ENCODE measurements around the gene TMEM135.

Gene TMEM135

GRCh38 chr11:87190071-87190470 is 152.3 kb downstream of the TMEM135 start:
- in situ Hi-C loops (cut with MboI; ENCODE audit: low sequenced_read_pairs): no loop called here

DNA sequence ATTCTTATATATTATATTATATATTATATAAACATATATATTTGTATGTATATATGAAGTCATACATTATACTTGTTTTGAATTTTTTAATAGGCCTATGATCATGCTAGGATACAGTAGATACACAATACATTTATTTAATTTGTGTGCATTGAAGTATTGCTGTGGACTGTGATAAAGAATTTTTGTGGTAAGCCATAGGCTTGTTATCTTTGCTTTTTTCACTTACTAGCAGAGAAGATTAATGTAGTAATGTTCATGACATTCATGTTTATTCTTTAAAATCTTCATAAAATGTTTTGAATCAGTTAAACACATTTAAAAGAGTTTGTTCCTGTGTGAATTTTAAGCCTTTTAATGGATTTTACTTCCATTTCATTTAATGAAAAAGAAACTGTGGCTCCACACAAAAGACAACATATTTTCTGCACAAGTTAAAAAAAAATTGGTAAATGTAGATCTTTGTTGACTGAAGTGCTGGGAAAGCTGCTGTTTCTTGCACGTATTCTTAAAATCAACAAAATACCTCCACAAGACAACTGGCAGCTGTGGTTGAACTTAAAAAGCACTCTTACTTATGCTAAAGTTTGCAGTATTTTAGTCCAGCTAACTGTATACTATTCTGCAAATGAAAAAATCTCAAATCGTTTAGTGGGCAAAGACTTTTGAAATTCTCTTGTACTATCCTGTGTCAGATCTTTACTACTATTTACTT is 156.2 kb downstream of the TMEM135 start:
- in situ Hi-C loops (cut with MboI; ENCODE audit: low sequenced_read_pairs): no loop called here

- in situ Hi-C loops (cut with MboI; ENCODE audit: low sequenced_read_pairs): no loop called here
Measured at GRCh38 chr11:87194985-87195820, 157.5 kb downstream of the TMEM135 start.

GRCh38 chr11:87198266-87198881 is 160.6 kb downstream of the TMEM135 start:
- in situ Hi-C loops (cut with MboI; ENCODE audit: low sequenced_read_pairs): no loop called here

DNA sequence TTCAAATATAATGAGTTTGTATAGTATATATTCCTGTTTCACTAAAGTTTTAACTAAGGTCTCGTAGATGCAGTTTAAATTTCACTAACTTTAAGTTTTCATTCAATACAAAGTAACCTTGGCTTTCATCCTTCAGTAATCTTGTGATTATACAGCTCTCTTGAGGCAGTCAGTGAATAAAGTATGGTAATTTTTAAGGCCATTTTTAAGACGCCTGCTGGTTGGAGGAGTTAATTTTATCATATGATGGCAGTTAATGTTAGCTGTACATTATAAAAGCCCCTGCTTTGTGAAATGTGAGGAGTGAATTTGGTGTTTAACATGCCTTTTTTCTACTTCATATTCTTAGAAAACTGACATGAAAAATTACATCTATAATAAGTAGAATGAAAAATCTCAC is 163.6 kb downstream of the TMEM135 start:
- in situ Hi-C loops (cut with MboI; ENCODE audit: low sequenced_read_pairs): no loop called here

DNA sequence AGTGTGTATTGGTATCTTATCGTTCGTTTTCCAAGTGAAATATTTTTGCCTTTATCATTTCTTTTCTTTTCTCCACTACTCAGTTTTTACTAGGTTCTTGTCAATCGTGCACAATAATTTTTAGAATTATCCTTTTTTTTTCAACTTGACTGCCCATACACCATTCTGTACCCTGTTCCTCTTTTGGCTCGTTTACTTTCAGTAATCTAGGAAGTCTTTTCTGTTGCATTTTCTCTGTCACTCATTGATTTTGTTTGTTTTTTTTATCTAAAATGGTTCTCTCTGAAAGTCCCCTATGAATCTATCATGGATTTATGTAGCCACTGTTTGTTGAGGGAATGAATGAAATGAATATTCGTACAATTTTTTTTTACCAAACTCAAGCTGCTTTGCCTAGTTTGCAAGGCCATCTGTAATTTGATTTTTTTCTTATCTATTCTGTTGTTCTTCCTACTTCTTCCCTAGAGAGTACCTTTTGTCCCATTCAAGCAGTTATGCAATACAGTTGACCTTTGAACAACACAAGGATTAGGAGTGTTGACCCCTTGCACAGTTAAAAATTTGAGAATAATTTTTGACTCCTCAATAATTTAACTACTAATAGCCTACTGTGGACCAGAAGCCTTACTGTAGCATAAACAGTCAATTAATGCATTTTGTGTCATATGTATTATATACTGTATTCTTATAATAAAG is 166.3 kb downstream of the TMEM135 start:
- in situ Hi-C loops (cut with MboI; ENCODE audit: low sequenced_read_pairs): no loop called here

DNA sequence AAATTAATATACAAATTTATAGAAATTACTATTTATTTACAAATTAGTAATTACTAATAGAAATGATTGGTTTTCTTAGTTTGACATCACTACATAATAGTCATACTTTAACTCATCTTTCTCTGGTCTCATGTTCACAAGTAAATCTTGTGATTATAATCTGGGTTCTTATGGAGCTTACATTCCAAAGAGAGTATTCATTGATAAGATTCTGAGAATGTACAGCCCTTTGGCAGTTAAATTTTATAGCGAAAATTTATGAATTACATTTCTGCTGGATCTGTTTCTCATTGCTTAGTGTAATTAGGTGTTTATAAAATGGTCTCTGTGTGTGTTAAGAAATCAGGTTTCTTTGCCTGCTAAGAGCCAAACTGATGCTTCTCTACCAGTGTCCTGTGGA is 175.2 kb downstream of the TMEM135 start:
- in situ Hi-C loops (cut with MboI; ENCODE audit: low sequenced_read_pairs): no loop called here

DNA sequence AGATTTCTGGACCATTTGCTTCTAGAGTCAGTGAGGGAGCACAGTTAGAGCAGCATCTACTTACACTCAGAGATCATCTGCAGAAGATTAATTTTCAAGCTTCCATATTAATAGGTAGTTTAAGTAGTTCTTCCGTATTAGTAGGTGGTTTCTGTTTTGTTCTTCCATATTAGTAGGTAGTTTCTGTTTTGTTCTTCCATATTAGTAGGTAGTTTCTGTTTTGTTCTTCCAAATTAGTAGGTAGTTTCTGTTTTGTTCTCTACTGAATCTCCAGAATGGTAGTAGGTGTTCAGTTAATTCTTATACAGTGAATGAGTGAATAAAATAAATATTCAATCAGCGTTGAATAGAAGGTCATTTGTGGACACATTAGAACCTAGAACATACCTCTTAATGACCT is 175.7 kb downstream of the TMEM135 start:
- in situ Hi-C loops (cut with MboI; ENCODE audit: low sequenced_read_pairs): no loop called here

DNA sequence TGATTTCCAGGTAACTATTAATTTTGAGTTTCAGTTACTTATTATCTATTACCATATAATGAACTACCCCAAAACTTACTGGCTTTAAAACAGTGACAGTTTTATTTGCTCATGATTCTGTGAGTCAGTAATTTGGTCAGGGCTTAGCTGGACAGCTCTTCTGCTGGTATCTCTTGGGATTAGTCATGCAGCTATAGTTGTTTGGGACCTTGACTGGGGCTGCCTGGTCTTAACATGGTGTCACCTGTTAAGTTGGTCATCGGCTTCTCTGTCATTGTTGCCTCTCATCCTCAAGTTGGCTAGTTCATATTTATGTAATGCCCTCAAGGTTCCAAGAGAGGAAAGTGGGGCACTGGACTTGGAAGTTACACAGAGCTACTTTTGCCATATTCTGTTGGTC is 177.5 kb downstream of the TMEM135 start:
- in situ Hi-C loops (cut with MboI; ENCODE audit: low sequenced_read_pairs): no loop called here

GRCh38 chr11:87219266-87219665 is 181.5 kb downstream of the TMEM135 start:
- in situ Hi-C loops (cut with MboI; ENCODE audit: low sequenced_read_pairs): no loop called here

GRCh38 chr11:87223816-87224215 is 186.1 kb downstream of the TMEM135 start:
- in situ Hi-C loops (cut with MboI; ENCODE audit: low sequenced_read_pairs): no loop called here

DNA sequence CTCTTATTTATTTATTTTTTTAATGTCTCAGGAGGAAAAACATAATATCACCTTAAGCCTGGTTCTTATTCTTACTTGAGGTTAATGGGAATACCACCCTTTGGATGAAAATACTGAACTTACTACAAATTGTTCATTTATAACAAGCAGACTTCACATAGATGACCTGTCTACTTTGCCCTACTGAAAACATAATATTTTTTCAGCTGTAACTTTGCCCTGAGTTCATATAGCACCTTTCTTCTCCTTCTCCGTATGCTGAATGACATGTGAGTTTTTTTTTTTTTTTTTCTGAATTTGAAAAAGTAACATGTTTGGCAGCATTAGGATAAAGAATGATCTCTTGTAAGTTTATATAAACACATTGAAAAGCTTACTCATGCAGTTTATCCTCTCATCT is 186.8 kb downstream of the TMEM135 start:
- in situ Hi-C loops (cut with MboI; ENCODE audit: low sequenced_read_pairs): no loop called here

- in situ Hi-C loops (cut with MboI; ENCODE audit: low sequenced_read_pairs): no loop called here
Measured at GRCh38 chr11:87228820-87229219, 191.1 kb downstream of the TMEM135 start.

DNA sequence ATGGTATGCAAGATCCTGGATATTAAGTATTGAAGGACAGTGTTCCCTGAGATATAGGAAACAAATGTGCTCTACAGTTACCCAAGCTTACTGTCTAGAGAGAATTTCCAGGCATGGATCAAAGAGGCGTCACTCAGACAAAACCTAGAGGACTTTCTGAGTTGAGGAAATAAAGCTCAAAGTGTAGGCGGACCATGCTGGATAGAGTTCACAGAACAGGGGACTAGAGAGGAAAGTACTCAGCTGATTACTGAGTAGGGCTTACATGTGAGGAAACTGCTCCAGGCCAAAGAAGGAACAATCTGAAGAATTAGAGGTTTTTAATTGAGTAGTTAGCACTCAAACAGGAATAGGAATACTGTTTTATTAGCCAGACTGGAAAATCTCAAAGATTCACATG is 193.3 kb downstream of the TMEM135 start:
- in situ Hi-C loops (cut with MboI; ENCODE audit: low sequenced_read_pairs): no loop called here

- in situ Hi-C loops (cut with MboI; ENCODE audit: low sequenced_read_pairs): no loop called here
Measured at GRCh38 chr11:87232320-87232719, 194.6 kb downstream of the TMEM135 start.

- in situ Hi-C loops (cut with MboI; ENCODE audit: low sequenced_read_pairs): no loop called here
Measured at GRCh38 chr11:87235366-87235765, 197.6 kb downstream of the TMEM135 start.

- in situ Hi-C loops (cut with MboI; ENCODE audit: low sequenced_read_pairs): no loop called here
Measured at GRCh38 chr11:87236368-87236767, 198.6 kb downstream of the TMEM135 start.

GRCh38 chr11:87239001-87239400 is 201.3 kb downstream of the TMEM135 start:
- in situ Hi-C loops (cut with MboI; ENCODE audit: low sequenced_read_pairs): no loop called here

DNA sequence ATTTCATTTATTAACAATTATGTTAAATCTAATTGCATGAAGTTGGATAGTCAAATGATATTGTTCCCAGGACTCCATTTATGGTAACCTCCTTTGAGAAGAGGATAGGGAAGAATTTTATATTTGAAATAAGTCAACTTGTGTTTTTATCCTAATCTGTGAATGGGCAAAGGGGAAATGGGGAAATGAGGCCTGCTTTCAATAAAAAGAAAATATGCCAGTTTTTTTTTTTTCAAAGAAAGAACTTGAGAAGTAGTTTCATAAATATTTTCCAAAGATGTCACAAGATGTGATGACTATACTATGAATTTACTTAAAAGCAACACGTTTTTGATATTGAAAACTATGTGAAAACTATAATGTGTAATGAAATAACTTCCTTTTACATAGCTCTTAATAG is 201.8 kb downstream of the TMEM135 start:
- in situ Hi-C loops (cut with MboI; ENCODE audit: low sequenced_read_pairs): no loop called here

DNA sequence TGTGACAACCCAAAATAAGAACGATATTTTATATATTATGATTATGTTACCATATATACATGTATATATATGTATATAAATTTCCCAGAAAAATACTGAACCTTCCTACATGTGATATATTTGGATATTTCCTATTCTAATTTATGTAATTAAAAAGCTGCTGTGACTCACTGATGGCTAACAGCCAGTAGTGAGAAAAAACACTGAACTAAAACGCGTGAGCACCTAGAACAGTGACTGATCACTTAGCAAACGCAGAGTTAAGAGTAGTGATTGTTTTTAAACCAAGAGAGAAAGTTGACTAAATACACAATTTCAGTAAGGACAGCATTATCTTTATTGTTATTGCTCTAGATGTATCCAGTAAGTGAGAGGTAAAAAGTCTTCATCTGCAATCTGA is 213.8 kb downstream of the TMEM135 start:
- in situ Hi-C loops (cut with MboI; ENCODE audit: low sequenced_read_pairs): no loop called here

GRCh38 chr11:87252869-87253268 is 215.1 kb downstream of the TMEM135 start:
- in situ Hi-C loops (cut with MboI; ENCODE audit: low sequenced_read_pairs): no loop called here

Data from HL-60/S4 (cell line).